Measurements from ENCODE around the gene PIP4K2A. TPM values are rescaled to one million over a fixed set of nuclear protein-coding genes. Genes with fewer than 3 reads are reported as not detected.

The PIP4K2A gene
- total and polyA plus RNA-seq, 2 of the 8 experiments (the other 6 are each of a cell fraction or from before 2014, with no cell fraction given): 19.0 to 60.9 TPM

- H3K9ac ChIP-seq (replicated peaks in 1 of 4; ENCODE audit: extremely low read depth in 1 of 4, low read depth in 3 of 4, low read length in 3 of 4): no peak overlapping the region
- no peaks in the 10 kb centered on the region for H3K36me3 ChIP-seq (ENCODE audit: control insufficient read depth in 2 of 4, insufficient read depth in 4 of 4, low read length in 3 of 4)
- no peak overlapping the region for H3K4me3 ChIP-seq (ENCODE audit: extremely low read depth in 1 of 4, insufficient read depth in 2 of 4, low read depth in 3 of 4, low read length in 4 of 4)
- no peak overlapping the region for H3K56ac ChIP-seq (replicated peaks; ENCODE audit: insufficient read length, low read depth, low read length)
- ChIA-PET POLR2A (ENCODE audit: partially characterized antibody) (no interaction called here), CTCF (ENCODE audit: partially characterized antibody) (interaction anchor here (0.7 kb wide), 2 partner anchors 10 to 292 kb away, joined by 3 read pairs; no protein-coding TSS in a partner anchor)
- no peak overlapping the region for H3K23ac ChIP-seq (ENCODE audit: insufficient read length)
- H4K91ac ChIP-seq (replicated peaks; ENCODE audit: insufficient read length, low read length): no peak overlapping the region
- no peak overlapping the region for H3K18ac ChIP-seq (ENCODE audit: extremely low read depth, low read length)
- no peaks in the 10 kb centered on the region for H3K9me3 ChIP-seq (ENCODE audit: insufficient read depth in 2 of 2, low read depth in 1 of 2, low read length in 1 of 2)
- H3K27me3 ChIP-seq (replicated peaks in 1 of 4; ENCODE audit: control insufficient read depth in 3 of 4, extremely low read depth in 1 of 4, insufficient read depth in 3 of 4, low read length in 3 of 4): no peaks in the 10 kb centered on the region
- no peak overlapping the region for H3K4me2 ChIP-seq (ENCODE audit: insufficient read depth in 1 of 2, low read depth in 2 of 2, low read length in 2 of 2)
- H3K79me2 ChIP-seq (ENCODE audit: control insufficient read depth in 1 of 2, insufficient read depth in 2 of 2, low read length in 2 of 2): no peaks in the 10 kb centered on the region
- no peaks in the 10 kb centered on the region for H3K23me2 ChIP-seq (ENCODE audit: low read depth, low read length)
- H3K4me1 ChIP-seq (replicated peaks in 1 of 4; ENCODE audit: control insufficient read depth in 3 of 4, insufficient read depth in 4 of 4, low read length in 3 of 4): no peaks in the 10 kb centered on the region
- H2BK20ac ChIP-seq (ENCODE audit: low read length): no peak overlapping the region
- FAIRE-seq (no peak), DNase-seq (ENCODE audit: low read depth in 1 of 2, low spot score in 2 of 2) (no peak)
- H3K4ac ChIP-seq (replicated peaks; ENCODE audit: insufficient read length, low read depth, low read length): no peak overlapping the region
- H4K8ac ChIP-seq (ENCODE audit: extremely low read depth, insufficient read depth, low read length): no peak overlapping the region
- no peak overlapping the region for H2BK12ac ChIP-seq (ENCODE audit: low read depth, low read length)
- H4K20me1 ChIP-seq (replicated peaks in 1 of 2; ENCODE audit: control insufficient read depth in 1 of 2, insufficient read depth in 2 of 2, low read length in 2 of 2): no peaks in the 10 kb centered on the region
- H2BK15ac ChIP-seq (ENCODE audit: low read length): no peak overlapping the region
- no peak overlapping the region for H2AFZ ChIP-seq (ENCODE audit: low read length)
- H3K79me1 ChIP-seq (ENCODE audit: low read depth, low read length): no peaks in the 10 kb centered on the region
- H2BK5ac ChIP-seq (ENCODE audit: low read depth, low read length): no peak overlapping the region
- WGBS, 2 experiments (ENCODE audit: extremely low coverage in 1 of 2, insufficient coverage in 1 of 2, insufficient read length in 1 of 2, insufficient replicate concordance in 2 of 2, low coverage in 1 of 2, low lambda C conversion rate in 2 of 2, missing lambda C conversion rate in 1 of 2): 93% methylated on average over 2 of the region's 2 CpGs; no CpG with 5 or more reads in 1 of the 2 experiments
- no peak overlapping the region for H3K27ac ChIP-seq (ENCODE audit: low read depth, low read length)
- H4K5ac ChIP-seq (ENCODE audit: insufficient read length, low read depth, low read length): no peak overlapping the region
- H2AK5ac ChIP-seq (ENCODE audit: low read depth, low read length): no peak overlapping the region
- H3K14ac ChIP-seq (ENCODE audit: insufficient read length): no peak overlapping the region
- no peak overlapping the region for H2BK120ac ChIP-seq (replicated peaks; ENCODE audit: low read depth, low read length)
- TF ChIP-seq GTF2F1 (IDR thresholded peaks at IDR 0.05; ENCODE audit: borderline replicate concordance, low read depth, low read length): no peak
- no peak for TF ChIP-seq SIX5 (IDR thresholded peaks at IDR 0.05; ENCODE audit: low read depth, low read length)
- no peak for TF ChIP-seq SP4 (IDR thresholded peaks at IDR 0.05; ENCODE audit: low read length)
- TF ChIP-seq, protein P1, sequence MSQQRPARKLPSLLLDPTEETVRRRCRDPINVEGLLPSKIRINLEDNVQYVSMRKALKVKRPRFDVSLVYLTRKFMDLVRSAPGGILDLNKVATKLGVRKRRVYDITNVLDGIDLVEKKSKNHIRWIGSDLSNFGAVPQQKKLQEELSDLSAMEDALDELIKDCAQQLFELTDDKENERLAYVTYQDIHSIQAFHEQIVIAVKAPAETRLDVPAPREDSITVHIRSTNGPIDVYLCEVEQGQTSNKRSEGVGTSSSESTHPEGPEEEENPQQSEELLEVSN (IDR thresholded peaks at IDR 0.05): no peak
- TF ChIP-seq HDAC6 (IDR thresholded peaks at IDR 0.05; ENCODE audit: low read depth, low read length): no peak
- TF ChIP-seq SIN3A (conservative IDR thresholded peaks at IDR 0.05 in 1 of 2, IDR thresholded peaks at IDR 0.05 in 1 of 2; ENCODE audit: low read depth in 1 of 2, low read length in 2 of 2): no peak
- TF ChIP-seq EP300 (IDR thresholded peaks at IDR 0.05; ENCODE audit: borderline replicate concordance in 1 of 2, low read depth in 2 of 2, low read length in 2 of 2): no peak
- no peak for TF ChIP-seq CREB1 (IDR thresholded peaks at IDR 0.05)
- no peak for TF ChIP-seq NANOG (IDR thresholded peaks at IDR 0.05; ENCODE audit: insufficient read depth, low read depth, low read length, poor library complexity, severe bottlenecking)
- no peak for TF ChIP-seq CHD2 (IDR thresholded peaks at IDR 0.05; ENCODE audit: low read length)
- no peak for TF ChIP-seq GABPA (IDR thresholded peaks at IDR 0.05; ENCODE audit: borderline replicate concordance, insufficient read depth, low read length)
- no peak for TF ChIP-seq EZH2 (IDR thresholded peaks at IDR 0.05; ENCODE audit: low read depth, low read length, severe bottlenecking)
- TF ChIP-seq RBBP5 (IDR thresholded peaks at IDR 0.05; ENCODE audit: borderline replicate concordance, low read depth, low read length): no peak
These were observed 38.0 kb upstream of the PIP4K2A start for GRCh38 chr10:22752272-22752889.

All from H1 (cell line).